SK-N-SH treated with all-trans-retinoic acid at 6 μM for 48 hours (cell line): ENCODE results near the gene PPM1G.

ENCODE experiments used
- ATAC-seq: fragments of 200-7000 bp; cut with Tn5 transposase; 3 replicates; pipeline ENCODE4 v1.9.1; 2020; ENCODE audit warnings: mild to moderate bottlenecking, moderate library complexity
- ARNTL ChIP-seq: fragments of 450-650 bp; formaldehyde crosslinking; IDR thresholded peaks from 2 replicates; pipeline ENCODE4 v1.5.0; 2020; ENCODE audit warnings: low read depth, mild to moderate bottlenecking, moderate library complexity, borderline replicate concordance
- BACH2 ChIP-seq: fragments of 250-450 bp; sonication (Bioruptor Pico); IDR thresholded peaks from 2 replicates; pipeline ENCODE4 v1.9.0; 2021; ENCODE audit warnings: mild to moderate bottlenecking, borderline replicate concordance
- CREB5 ChIP-seq: fragments of 250-450 bp; sonication (Bioruptor Pico); IDR thresholded peaks from 2 replicates; pipeline ENCODE4 v1.5.1; 2020; ENCODE audit warnings: low read depth, mild to moderate bottlenecking, moderate library complexity
- CSDC2 ChIP-seq: fragments of 250-450 bp; sonication (Bioruptor Pico); IDR thresholded peaks from 2 replicates; pipeline ENCODE4 v1.5.0; 2020; ENCODE audit warnings: mild to moderate bottlenecking, moderate library complexity
- ESRRG ChIP-seq: fragments of 250-450 bp; sonication (Bioruptor Pico); IDR thresholded peaks from 2 replicates; pipeline ENCODE4 v1.6.1; 2021; ENCODE audit warnings: mild to moderate bottlenecking
- GLIS3 ChIP-seq: fragments of 250-450 bp; sonication (Bioruptor Pico); IDR thresholded peaks from 2 replicates; pipeline ENCODE4 v1.5.0; 2020; ENCODE audit warnings: mild to moderate bottlenecking, moderate library complexity
- ISL1 ChIP-seq: fragments of 250-450 bp; sonication (Bioruptor Pico); IDR thresholded peaks from 2 replicates; pipeline ENCODE4 v2.1.2; 2022; ENCODE audit warnings: mild to moderate bottlenecking, moderate library complexity
- OSR1 ChIP-seq: fragments of 250-450 bp; sonication (Bioruptor Pico); IDR thresholded peaks from 2 replicates; pipeline ENCODE4 v1.8.0; 2022; ENCODE audit warnings: moderate library complexity, mild to moderate bottlenecking, inconsistent platforms
- POU6F1 ChIP-seq: fragments of 250-450 bp; sonication (Bioruptor Pico); IDR thresholded peaks from 2 replicates; pipeline ENCODE4 v1.8.0; 2021; ENCODE audit warnings: low read depth, mild to moderate bottlenecking, moderate library complexity, borderline replicate concordance
- PPARA ChIP-seq: fragments of 250-450 bp; sonication (Bioruptor Pico); IDR thresholded peaks from 2 replicates; pipeline ENCODE4 v1.5.0; 2020; ENCODE audit warnings: mild to moderate bottlenecking, borderline replicate concordance
- RARB ChIP-seq: fragments of 250-450 bp; sonication (Bioruptor Pico); IDR thresholded peaks from 2 replicates; pipeline ENCODE4 v1.8.0; 2021; ENCODE audit warnings: mild to moderate bottlenecking, moderate library complexity
- SNAI2 ChIP-seq: fragments of 250-450 bp; sonication (Bioruptor Pico); IDR thresholded peaks from 2 replicates; pipeline ENCODE4 v1.5.0; 2020; ENCODE audit warnings: mild to moderate bottlenecking, moderate library complexity
- TCF4 ChIP-seq: fragments of 250-450 bp; sonication (Bioruptor Pico); IDR thresholded peaks from 2 replicates; pipeline ENCODE4 v1.8.0; 2021; ENCODE audit warnings: mild to moderate bottlenecking, moderate library complexity, borderline replicate concordance
- TOX ChIP-seq: fragments of 250-450 bp; sonication (Bioruptor Pico); IDR thresholded peaks from 2 replicates; pipeline ENCODE4 v1.8.0; 2021; ENCODE audit warnings: mild to moderate bottlenecking, moderate library complexity, borderline replicate concordance
- TSHZ2 ChIP-seq: fragments of 250-450 bp; sonication (Bioruptor Pico); IDR thresholded peaks from 2 replicates; pipeline ENCODE4 v1.5.0; 2020; ENCODE audit warnings: mild to moderate bottlenecking, moderate library complexity
- ZC3H10 ChIP-seq: fragments of 250-450 bp; sonication (Bioruptor Pico); IDR thresholded peaks from 2 replicates; pipeline ENCODE4 v1.5.1; 2021; ENCODE audit warnings: mild to moderate bottlenecking, moderate library complexity
- ZFP3 ChIP-seq: fragments of 250-450 bp; sonication (Bioruptor Pico); IDR thresholded peaks from 2 replicates; pipeline ENCODE4 v1.5.0; 2020; ENCODE audit warnings: mild to moderate bottlenecking, moderate library complexity
- ZFP30 ChIP-seq: fragments of 450-650 bp; formaldehyde crosslinking; IDR thresholded peaks from 2 replicates; pipeline ENCODE4 v1.5.0; 2022; ENCODE audit warnings: mild to moderate bottlenecking, moderate library complexity
- ZNF565 ChIP-seq: fragments of 450-650 bp; formaldehyde crosslinking; conservative IDR thresholded peaks from 2 replicates; pipeline ENCODE4 v1.5.0; 2020; ENCODE audit warnings: low read depth, mild to moderate bottlenecking, moderate library complexity
- ZNF70 ChIP-seq: fragments of 450-650 bp; formaldehyde crosslinking; IDR thresholded peaks from 2 replicates; pipeline ENCODE4 v1.5.0; 2020; ENCODE audit warnings: mild to moderate bottlenecking, moderate library complexity
- TF ChIP-seq, protein P1 (sequence below): fragments of 250-450 bp; sonication (Bioruptor Pico); IDR thresholded peaks from 2 replicates; pipeline ENCODE4 v1.5.1; 2021; ENCODE audit warnings: mild to moderate bottlenecking, moderate library complexity
- TF ChIP-seq, protein P2 (sequence below): fragments of 250-450 bp; sonication (Bioruptor Pico); IDR thresholded peaks from 2 replicates; pipeline ENCODE4 v1.8.0; 2020; ENCODE audit warnings: mild to moderate bottlenecking, moderate library complexity, borderline replicate concordance

Gene PPM1G

DNA sequence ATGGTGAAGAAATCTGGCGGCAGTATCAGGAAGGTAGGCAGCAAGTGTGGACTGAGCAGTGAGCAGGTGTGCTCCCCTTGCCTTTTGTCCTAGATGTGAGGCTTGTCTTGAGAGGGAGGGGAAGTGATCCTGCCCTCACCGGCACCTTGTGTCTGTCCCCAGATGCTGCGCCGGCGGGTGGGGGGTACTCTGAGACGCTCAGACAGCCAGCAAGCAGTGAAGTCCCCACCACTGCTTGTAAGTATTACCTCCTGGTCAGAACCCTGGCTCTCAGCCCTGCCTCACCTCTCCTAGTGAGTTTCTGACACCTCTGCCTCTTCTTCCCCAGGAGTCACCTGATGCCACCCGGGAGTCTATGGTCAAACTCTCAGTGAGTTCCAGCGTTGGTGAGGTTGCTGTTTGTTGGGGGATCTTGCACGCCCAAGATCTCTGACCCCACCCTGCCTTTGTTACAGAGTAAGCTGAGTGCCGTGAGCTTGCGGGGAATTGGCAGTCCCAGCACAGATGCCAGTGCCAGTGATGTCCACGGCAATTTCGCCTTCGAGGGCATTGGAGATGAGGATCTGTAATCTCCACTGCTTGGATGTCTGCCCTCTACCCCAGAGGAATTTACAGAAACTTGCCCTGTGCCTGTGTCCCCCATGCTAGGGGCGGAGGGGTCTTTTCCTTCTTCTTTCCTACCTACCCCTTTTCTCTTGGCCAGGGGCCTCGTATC, 33.1 kb downstream of the PPM1G start:
- ATAC-seq = no peak
- TF ChIP-seq ESRRG (CRISPR knock-in tag) = no peak
- TF ChIP-seq ISL1 (CRISPR knock-in tag) = no peak
- TF ChIP-seq, protein P1, sequence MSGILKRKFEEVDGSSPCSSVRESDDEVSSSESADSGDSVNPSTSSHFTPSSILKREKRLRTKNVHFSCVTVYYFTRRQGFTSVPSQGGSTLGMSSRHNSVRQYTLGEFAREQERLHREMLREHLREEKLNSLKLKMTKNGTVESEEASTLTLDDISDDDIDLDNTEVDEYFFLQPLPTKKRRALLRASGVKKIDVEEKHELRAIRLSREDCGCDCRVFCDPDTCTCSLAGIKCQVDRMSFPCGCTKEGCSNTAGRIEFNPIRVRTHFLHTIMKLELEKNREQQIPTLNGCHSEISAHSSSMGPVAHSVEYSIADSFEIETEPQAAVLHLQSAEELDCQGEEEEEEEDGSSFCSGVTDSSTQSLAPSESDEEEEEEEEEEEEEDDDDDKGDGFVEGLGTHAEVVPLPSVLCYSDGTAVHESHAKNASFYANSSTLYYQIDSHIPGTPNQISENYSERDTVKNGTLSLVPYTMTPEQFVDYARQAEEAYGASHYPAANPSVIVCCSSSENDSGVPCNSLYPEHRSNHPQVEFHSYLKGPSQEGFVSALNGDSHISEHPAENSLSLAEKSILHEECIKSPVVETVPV (CRISPR knock-in tag) = no peak
- TF ChIP-seq RARB (CRISPR knock-in tag) = no peak
- TF ChIP-seq ZNF565 (CRISPR knock-in tag) = no peak
- no peak for TF ChIP-seq TSHZ2 (CRISPR knock-in tag)
- no peak for TF ChIP-seq POU6F1
- TF ChIP-seq ARNTL (CRISPR knock-in tag) = no peak
- no peak for TF ChIP-seq GLIS3 (CRISPR knock-in tag)
- no peak for TF ChIP-seq CREB5 (CRISPR knock-in tag)
- TF ChIP-seq PPARA = no peak
- no peak for TF ChIP-seq SNAI2
- TF ChIP-seq, protein P2, sequence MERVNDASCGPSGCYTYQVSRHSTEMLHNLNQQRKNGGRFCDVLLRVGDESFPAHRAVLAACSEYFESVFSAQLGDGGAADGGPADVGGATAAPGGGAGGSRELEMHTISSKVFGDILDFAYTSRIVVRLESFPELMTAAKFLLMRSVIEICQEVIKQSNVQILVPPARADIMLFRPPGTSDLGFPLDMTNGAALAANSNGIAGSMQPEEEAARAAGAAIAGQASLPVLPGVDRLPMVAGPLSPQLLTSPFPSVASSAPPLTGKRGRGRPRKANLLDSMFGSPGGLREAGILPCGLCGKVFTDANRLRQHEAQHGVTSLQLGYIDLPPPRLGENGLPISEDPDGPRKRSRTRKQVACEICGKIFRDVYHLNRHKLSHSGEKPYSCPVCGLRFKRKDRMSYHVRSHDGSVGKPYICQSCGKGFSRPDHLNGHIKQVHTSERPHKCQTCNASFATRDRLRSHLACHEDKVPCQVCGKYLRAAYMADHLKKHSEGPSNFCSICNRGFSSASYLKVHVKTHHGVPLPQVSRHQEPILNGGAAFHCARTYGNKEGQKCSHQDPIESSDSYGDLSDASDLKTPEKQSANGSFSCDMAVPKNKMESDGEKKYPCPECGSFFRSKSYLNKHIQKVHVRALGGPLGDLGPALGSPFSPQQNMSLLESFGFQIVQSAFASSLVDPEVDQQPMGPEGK (CRISPR knock-in tag) = no peak
- no peak for TF ChIP-seq TCF4
- TF ChIP-seq CSDC2 (CRISPR knock-in tag) = no peak
- TF ChIP-seq ZC3H10 = no peak
- no peak for TF ChIP-seq ZFP3 (CRISPR knock-in tag)
- TF ChIP-seq TOX = no peak
- TF ChIP-seq ZFP30 (CRISPR knock-in tag) = no peak

DNA sequence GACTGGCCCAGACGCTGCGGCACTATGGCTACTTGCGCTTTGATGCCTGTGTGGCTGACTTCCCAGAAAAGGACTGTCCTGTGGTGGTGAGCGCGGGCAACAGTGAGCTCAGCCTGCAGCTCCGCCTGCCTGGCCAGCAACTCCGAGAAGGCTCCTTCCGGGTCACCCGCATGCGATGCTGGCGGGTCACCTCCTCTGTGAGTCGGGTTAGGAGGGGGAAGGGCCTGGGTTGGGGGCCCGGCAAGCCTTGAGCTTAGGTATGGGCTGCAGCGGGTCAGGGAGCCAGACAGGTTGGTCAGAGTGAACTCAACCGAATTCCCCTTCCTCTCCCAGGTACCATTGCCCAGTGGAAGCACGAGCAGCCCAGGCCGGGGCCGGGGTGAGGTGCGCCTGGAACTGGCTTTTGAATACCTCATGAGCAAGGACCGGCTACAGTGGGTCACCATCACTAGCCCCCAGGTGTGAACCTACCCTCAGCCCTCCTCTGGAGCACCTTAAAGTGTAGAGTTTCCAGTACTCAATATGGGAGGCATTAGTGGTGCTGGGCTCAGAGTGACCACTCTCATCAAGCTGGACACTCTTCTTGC, 33.8 kb downstream of the PPM1G start:
- TF ChIP-seq CSDC2 (CRISPR knock-in tag) (no peak), GLIS3 (CRISPR knock-in tag) (no peak), BACH2 (no peak), POU6F1 (no peak), CREB5 (CRISPR knock-in tag) (no peak), RARB (CRISPR knock-in tag) (no peak), ZNF565 (CRISPR knock-in tag) (no peak), ZNF70 (CRISPR knock-in tag) (no peak), ZFP30 (CRISPR knock-in tag) (no peak), ZFP3 (CRISPR knock-in tag) (no peak), ZC3H10 (no peak), TOX (no peak), OSR1 (no peak)
- TF ChIP-seq, protein P1 (CRISPR knock-in tag) = no peak
- TF ChIP-seq, all 23 proteins: peak for 0
- no peak for ATAC-seq
